ENCODE data around the gene TLR7. TPM values are rescaled to one million over a fixed set of nuclear protein-coding genes. Genes with fewer than 3 reads are reported as not detected.

The TLR7 gene
- total RNA-seq, 1 donor from 2014 or later: 0.08 TPM

DNA sequence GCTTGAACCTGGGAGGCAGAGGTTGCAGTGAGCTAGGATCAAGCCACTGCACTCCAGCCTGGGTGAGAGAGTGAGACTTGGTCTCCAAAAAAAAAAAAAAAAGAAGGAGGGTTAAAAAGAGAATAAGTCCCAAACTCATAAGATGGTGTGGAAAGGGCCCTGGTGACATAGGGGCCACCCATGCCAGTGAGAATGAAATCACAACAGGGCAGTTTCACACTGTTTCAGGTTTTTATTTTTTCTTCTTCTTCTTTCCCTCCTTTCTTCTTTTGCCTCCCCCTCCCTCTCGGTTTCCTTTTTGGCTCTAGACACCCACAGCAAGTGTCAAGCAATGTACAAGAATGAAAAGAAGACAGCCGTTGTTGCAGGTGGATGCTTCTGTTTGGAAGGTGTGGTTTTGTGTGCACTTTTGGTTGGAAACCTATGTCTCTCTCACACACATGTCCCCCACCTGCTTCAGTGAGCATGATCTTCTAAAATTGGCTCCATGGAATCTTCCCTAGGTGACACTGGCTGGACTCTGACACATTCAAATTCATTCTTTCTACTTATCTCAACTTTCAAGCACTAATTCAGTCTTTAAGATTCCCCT is 25.1 kb downstream of the TLR7 start:
- no peak for ATAC-seq

DNA sequence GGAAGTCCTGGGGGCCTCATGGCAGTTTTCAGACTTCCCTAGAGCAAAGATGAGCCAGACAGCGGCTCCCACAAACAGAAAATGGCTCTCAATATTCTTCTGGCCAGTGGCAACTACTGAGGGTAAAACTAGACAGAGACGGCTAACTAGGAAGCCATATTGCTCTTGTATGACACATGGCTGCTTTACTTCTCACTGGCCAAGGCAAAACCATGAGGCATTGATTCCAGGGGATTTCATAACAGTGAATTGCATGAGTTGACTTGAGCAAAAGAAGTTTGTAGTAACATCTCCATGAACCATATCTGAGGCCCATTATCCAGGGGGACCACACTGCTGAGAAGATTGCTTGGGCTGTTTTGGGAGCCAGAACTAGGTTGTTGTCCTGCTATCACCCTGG is 25.8 kb downstream of the TLR7 start:
- no peak for ATAC-seq

DNA sequence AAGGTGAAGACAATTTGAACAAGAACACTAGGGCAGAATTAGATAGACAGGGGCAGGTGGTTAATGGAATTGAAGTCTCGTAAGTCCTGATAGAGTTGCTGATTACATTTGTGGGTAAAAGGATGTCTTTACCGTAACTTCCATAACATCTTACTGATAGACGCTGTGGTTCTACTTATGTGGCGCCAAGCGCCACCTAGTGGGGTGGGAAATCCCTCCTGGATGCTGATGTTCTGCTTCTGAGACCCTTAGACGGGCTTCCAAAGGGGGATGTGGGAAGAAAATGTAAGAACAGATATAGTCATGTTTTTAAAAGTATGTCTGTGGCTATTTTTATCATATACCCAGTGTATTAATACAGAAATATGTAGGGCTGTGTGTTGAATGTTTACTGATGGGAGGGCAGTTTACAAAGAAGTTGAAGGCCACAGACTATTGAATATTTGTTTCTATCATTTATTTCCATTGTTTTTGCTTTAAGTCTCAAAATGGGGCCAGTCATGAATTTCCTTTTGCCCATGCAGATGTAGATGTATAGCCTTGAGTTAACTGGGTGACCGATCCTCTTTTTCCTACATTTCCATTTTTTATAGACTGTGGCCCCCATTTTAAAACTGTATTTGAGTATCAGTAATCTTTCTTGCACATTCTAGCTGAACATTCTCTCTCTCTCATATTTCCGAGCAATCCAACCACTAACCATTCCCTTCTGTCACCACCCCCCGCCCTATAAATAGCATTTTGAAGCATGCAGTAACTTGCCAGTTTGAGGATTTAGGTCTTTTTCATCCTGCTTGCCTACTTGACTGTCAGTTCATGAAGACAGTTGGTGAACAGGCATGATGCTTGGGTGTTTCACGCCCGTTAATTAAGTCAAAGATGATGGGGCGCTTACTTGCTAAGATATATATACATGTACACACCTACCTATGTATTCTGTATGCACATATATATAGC is 27.5 kb downstream of the TLR7 start:
- no peak for ATAC-seq

DNA sequence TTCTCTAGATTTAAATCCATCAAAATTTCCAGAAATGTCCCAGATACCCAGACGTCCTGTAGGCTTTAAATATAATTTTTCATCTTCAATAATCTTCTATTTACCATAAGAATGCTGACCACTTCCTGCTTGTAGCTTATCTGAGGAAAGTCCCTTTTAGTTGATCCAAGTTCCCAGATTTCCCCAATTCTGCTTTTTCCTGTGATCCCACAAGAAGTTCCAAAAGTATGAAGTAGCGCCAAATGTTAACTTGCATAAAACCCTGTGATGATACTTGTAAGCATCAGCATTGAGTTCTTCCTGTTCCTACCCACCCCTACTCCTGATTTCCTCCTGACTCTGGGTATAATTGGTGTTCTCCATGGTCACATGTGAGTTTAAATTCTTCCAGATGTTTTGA is 29.0 kb downstream of the TLR7 start:
- no peak for ATAC-seq

DNA sequence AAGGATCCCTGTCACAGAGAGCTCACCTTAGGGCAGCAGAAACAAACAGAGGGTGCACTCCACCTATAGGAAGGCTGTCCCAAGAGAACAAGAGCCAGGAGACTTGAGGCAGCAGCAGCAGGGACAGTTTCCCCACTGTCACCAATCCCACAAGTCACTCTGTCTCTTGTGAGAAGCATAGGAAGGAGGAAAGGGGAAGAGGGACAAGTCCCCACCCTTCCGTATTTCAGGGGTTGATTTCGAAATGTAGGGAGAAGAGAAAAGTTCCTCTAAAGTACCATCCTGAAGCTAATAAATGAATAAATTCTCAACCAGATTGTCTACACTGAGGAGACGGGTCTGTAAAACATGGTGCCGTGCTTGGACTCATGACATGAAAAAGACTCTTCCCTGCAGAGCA is 30.1 kb downstream of the TLR7 start:
- no peak for ATAC-seq

DNA sequence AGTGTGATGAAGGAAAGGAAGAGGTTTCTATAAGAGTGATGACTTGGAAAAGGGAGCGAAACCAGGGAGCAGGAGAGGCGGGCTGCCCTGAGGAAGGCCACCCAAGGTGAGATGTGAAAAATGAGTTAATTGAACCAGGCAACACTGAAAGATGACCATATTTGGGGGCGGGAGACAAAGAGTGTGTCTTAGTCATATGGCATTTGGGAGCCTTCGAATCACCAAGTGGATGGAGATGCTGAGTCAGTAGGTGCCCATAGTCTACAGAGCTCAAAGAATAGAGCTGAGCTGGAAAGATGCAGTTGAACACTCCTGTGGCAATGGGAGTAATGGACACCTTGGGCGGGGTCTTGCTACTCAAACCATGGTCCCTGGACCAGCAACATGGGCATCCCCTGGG is 31.2 kb downstream of the TLR7 start:
- no peak for ATAC-seq

DNA sequence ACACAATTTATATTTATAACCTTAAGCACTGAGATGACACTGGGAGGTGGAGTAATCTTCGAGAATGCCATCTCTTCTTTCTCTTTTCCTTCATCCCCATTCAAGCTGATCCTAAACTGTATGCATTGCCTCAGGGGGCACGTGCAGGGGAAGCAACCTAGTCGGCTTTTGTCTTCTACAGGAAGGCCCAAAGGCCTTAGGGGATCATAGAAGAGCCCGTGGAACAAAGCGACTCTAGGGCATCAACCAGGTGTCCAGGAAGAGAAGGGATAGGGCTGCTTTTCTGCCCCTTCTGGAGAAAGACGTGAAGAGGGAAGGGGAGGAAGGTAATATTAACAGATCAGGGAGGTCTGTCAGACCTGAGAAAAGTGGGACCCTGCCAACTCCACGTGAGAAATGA is 32.6 kb downstream of the TLR7 start:
- ATAC-seq: no peak

DNA sequence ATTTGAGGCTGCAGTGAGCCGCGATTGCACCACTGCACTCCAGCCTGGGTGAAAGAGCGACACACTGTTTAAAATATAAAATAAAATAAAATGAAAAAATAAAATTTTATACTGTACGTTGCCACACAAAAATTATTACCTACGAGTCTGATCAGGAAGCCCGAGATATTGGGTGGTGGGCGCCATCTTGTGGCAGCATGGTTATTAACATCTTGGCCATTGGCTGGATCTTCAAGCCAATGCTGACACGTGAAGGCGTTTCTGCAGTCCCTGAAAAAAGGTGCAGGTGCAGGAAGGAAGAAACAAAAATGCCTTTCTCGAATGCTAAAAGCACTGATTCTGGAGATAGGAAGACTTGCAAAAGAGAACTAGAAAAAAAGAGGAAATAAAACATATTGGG is 34.6 kb downstream of the TLR7 start:
- peak; percentile 31 for ATAC-seq

DNA sequence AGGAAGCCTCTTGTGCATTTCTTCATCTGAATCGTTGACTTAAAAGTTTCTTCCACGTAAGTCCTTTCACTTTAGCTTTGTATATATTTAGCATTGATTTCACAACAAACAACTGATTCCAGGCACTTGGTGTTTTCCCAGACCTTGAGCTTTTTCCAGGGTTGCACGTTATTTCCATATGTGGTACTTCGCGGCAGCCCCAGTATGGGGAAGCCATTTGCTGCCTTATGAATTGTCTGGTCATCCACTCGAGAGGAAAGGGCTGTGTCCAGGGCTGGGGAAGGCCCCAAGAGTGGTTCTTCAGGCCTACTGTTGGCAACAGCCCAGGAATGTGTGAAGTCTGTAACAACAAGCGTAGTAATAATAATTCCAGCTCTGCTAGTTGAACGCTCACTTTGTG is 36.8 kb downstream of the TLR7 start:
- ATAC-seq: no peak

DNA sequence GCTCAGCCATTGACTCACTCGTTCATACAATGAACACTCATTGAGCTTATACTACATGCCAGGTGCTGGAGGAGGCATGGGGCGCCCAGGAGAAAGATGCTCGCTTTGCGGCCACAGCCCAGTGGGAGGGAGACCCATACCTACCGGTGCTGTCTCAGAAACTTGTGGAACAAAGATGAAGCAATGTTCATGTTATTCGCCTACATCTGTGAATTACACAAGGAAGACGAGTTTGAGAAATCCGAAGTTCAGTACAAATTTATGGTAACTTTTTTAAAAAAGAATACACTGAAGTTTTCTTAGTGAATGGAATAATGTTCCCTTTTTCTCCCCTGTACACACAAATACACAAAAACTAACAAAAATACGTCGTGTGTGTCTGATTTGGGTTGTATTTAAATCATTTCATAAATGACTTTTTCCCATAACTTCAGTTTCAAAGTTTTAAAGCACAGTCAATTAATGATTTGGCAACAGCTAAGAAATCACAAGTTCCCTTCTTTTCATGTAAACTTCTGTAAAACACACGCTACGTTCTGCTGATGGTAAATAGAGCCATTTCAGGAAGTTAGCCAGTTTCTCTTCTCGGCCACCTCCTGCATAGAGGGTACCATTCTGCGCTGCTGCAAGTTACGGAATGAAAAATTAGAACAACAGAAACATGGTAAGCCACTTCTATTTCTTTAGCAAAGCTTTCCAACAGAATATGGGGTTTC is 39.3 kb downstream of the TLR7 start, which contains the start of gene TLR8:
Gene TLR8 (plus strand): TSS at position 575 of the 716 bp plus-strand sequence. CDS start 87 bp downstream, at position 662.
- no peak for ATAC-seq

DNA sequence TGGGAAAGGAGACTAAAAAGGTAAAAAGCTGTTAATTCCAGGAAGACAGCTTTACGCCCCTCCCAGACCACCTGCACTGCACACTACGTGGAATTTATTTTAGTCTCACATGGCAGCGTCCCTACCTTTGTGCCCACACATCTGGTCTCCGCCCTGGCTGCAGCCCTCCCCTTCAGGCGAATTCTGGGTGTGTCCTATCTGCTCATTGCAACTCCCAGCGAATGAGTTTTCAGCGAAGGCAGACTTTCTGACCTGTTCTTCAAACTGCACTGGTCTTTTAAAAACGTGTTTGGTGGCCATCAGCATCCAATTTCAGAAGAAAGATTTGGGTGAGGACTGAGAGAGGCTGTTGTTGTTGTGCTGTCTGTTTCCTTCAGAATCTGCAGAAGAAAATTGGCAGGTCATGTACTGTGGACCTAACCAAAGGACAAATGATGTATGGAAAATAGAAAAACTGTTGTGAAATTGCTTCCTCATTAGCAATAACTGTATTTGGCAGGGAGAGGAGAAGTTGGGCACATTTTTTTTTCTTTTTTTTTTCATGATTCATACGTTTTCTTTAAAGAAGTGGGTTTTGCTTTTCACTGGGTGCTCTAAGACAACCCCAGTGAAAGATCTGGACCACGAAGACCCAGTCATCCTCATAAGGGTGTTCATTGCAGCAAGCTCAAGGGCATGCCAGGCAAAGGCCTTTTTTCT is 43.7 kb downstream of the TLR7 start:
- ATAC-seq: no peak

DNA sequence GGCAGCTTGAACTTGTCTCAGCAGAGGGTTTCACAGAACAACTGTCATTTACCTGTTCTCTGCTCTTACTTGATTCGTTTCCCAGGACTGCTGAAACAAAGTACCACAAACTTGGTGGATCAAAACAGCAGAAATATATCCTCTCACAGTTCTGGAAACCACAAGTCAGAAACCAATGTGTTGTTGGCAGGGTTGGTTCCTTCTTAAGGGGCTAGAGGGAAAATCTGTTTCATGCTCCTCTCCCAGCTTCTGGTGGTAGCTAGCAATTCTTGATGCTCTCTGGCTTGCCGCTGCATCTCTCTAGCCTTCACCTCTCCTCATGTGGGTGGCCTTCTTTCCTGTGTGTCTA is 44.2 kb downstream of the TLR7 start:
- no peak for ATAC-seq

DNA sequence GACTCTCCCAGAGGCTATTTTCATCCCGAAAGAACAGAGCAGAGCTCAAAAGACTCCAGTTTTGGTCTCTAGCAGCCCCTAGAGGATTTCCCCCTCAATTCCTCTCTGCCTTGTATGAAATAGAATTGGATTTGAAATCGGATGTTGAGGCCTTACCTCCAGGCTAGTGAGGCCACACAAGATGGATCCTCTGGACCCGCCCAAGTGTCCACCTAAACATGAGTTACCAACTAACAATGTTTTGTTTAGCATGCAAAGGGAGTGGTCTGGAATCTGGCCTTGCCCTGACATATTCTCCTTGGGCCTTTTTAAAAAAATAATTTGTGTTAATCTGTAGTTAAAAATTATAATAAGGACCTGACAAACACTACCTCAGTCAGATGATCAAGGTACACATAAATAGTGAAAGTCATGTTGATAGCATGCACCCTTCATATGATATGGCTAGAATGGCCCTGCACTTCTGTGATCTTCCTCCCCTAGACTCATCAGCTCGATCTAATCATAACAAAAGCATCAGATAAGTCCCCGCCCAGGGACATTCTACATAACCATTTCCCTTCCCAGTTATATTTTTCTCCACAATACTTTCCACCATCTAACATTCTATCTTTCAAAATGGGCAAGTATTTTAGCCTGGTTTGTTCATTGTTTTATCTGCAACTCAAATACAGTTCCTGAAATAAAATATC is 46.1 kb downstream of the TLR7 start:
- ATAC-seq: no peak

DNA sequence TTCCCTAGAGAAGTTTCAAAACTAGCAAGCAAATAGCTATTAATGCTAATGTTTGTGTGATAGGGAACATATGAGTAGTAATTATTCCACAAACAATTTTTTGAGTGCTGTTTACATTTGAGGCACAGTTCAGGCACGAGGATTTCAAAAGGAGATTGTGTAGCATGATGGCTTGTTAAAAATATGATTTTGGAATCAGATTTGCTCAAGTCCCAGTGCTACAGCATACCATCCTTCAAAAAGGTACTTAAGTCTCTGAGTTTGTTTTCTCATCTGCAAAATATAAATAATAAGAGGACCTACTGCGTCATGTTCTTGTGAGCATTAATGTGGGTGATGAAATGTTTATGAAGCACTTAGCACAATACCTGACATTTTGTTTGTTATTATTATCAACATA is 50.9 kb downstream of the TLR7 start:
- ATAC-seq: no peak

DNA sequence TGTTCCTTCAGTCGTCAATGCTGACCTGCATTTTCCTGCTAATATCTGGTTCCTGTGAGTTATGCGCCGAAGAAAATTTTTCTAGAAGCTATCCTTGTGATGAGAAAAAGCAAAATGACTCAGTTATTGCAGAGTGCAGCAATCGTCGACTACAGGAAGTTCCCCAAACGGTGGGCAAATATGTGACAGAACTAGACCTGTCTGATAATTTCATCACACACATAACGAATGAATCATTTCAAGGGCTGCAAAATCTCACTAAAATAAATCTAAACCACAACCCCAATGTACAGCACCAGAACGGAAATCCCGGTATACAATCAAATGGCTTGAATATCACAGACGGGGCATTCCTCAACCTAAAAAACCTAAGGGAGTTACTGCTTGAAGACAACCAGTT is 52.2 kb downstream of the TLR7 start:
- ATAC-seq: peak; percentile 31

DNA sequence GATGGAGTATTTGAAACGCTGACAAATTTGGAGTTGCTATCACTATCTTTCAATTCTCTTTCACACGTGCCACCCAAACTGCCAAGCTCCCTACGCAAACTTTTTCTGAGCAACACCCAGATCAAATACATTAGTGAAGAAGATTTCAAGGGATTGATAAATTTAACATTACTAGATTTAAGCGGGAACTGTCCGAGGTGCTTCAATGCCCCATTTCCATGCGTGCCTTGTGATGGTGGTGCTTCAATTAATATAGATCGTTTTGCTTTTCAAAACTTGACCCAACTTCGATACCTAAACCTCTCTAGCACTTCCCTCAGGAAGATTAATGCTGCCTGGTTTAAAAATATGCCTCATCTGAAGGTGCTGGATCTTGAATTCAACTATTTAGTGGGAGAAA is 52.7 kb downstream of the TLR7 start:
- no peak for ATAC-seq

DNA sequence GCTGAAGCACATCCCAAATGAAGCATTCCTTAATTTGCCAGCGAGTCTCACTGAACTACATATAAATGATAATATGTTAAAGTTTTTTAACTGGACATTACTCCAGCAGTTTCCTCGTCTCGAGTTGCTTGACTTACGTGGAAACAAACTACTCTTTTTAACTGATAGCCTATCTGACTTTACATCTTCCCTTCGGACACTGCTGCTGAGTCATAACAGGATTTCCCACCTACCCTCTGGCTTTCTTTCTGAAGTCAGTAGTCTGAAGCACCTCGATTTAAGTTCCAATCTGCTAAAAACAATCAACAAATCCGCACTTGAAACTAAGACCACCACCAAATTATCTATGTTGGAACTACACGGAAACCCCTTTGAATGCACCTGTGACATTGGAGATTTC is 54.1 kb downstream of the TLR7 start:
- ATAC-seq: no peak

DNA sequence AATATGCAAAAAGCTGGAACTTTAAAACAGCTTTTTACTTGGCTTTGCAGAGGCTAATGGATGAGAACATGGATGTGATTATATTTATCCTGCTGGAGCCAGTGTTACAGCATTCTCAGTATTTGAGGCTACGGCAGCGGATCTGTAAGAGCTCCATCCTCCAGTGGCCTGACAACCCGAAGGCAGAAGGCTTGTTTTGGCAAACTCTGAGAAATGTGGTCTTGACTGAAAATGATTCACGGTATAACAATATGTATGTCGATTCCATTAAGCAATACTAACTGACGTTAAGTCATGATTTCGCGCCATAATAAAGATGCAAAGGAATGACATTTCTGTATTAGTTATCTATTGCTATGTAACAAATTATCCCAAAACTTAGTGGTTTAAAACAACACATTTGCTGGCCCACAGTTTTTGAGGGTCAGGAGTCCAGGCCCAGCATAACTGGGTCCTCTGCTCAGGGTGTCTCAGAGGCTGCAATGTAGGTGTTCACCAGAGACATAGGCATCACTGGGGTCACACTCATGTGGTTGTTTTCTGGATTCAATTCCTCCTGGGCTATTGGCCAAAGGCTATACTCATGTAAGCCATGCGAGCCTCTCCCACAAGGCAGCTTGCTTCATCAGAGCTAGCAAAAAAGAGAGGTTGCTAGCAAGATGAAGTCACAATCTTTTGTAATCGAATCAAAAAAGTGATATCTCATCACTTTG is 55.2 kb downstream of the TLR7 start:
- no peak for ATAC-seq

DNA sequence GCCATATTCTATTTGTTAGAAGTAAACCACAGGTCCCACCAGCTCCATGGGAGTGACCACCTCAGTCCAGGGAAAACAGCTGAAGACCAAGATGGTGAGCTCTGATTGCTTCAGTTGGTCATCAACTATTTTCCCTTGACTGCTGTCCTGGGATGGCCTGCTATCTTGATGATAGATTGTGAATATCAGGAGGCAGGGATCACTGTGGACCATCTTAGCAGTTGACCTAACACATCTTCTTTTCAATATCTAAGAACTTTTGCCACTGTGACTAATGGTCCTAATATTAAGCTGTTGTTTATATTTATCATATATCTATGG is 55.7 kb downstream of the TLR7 start:
- ATAC-seq: no peak

DNA sequence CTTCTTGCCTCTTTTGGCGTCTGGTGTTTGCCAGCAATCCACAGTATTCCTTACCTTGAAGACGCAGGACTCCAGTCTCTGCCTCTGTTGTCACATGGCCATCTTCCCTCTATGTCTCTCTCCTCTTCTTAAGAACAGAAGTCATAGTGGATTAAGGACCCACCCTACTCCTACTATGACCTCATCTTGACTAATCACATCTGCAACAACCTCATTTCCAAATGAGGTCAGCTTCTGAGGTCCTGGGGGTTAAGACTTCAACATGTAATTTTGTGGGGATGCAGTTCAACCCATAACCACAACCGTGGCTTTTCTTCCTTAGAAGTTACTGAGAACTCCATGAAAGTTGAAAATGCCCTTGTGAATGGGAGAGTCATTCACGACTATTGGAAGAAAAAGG is 62.8 kb downstream of the TLR7 start:
- ATAC-seq: peak; percentile 37

DNA sequence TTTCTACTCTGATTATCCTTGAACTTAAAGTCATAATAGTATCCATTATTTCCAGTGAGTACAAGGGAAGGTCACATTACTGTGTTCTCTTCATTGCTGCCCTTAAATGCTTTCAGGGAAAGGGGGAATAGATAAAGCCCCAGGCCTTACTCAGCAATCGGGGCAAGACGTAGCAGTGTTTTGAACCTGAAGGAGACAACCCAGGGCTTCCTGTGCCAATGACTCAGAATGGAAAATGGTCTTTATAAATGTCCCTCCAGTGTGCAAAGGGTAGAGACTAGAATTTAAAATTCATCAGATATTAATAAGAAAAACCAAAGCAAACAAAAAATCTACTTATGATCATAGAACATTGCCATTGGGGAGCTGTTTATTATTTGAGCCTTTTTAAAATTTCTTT is 63.3 kb downstream of the TLR7 start:
- no peak for ATAC-seq

DNA sequence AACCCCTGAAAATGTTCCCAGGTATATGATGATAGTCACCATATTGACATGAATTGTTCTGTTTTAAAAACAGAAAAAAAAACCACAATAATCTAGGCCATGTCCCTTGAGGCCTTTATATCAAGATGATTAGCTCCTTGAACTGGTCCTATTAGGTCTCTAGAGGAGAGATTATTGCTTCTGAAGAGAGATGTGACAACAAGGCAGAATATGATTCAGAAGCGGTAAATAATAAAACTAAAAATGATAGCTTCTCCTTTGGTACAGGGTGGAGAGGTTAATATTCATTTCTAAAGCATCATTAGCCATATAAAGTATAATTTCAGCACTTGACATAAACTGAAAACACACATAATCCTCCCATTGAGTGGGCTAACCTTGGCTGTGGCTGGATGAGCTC is 65.4 kb downstream of the TLR7 start:
- no peak for ATAC-seq
